ENCODE data around the gene ELP6. TPM values are rescaled to one million over a fixed set of nuclear protein-coding genes. Genes with fewer than 3 reads are reported as not detected.

Gene ELP6
- total and polyA plus RNA-seq, 9 of the 15 experiments (the other 6 are each of a cell fraction or from before 2014, with no cell fraction given): 76.9 to 198 (median 83.3) TPM

- TF ChIP-seq HNRNPLL (IDR thresholded peaks at IDR 0.05; ENCODE audit: low read depth, low read length, poor library complexity, severe bottlenecking) (peak; percentile 52), MIER1 (IDR thresholded peaks at IDR 0.05; ENCODE audit: low read depth) (0 out of 2 replicates have a peak, but pooled peaks have one; percentile 24), TSC22D4 (tag; IDR thresholded peaks at IDR 0.05) (no peak), ZNF324 (CRISPR knock-in tag; IDR thresholded peaks at IDR 0.05) (0 out of 2 replicates have a peak, but pooled peaks have one; percentile 26), SNRNP70 (optimal IDR thresholded peaks at IDR 0.05; ENCODE audit: low read depth, low read length) (no peak), NFATC3 (IDR thresholded peaks at IDR 0.05) (no peak), RBM15 (IDR thresholded peaks at IDR 0.05; ENCODE audit: insufficient read depth, low read length) (no peak), COPS2 (conservative IDR thresholded peaks at IDR 0.05) (no peak), ZBTB43 (CRISPR knock-in tag; IDR thresholded peaks at IDR 0.05) (no peak), MLX (CRISPR knock-in tag; conservative IDR thresholded peaks at IDR 0.05) (no peak), CBX5 (IDR thresholded peaks at IDR 0.05; ENCODE audit: borderline replicate concordance, low read depth) (no peak), ARHGAP35 (IDR thresholded peaks at IDR 0.05; ENCODE audit: partially characterized antibody) (no peak), MBD2 (IDR thresholded peaks at IDR 0.05; ENCODE audit: borderline replicate concordance, low read depth) (no peak), SIN3A (IDR thresholded peaks at IDR 0.05; ENCODE audit: borderline replicate concordance in 2 of 2, control insufficient read depth in 1 of 2, low read depth in 2 of 2, low read length in 2 of 2) (0 out of 4 replicates have a peak, but pooled peaks of 1 of the 2 experiments have one; percentile 54), TEAD4 (IDR thresholded peaks at IDR 0.05; ENCODE audit: low read length) (peak; percentile 34), TEAD4 (CRISPR knock-in tag; IDR thresholded peaks at IDR 0.05; ENCODE audit: borderline replicate concordance) (no peak), HDAC2 (IDR thresholded peaks at IDR 0.05) (peak; percentile 23), CSDE1 (IDR thresholded peaks at IDR 0.05) (no peak)
- TF ChIP-seq, protein P1, sequence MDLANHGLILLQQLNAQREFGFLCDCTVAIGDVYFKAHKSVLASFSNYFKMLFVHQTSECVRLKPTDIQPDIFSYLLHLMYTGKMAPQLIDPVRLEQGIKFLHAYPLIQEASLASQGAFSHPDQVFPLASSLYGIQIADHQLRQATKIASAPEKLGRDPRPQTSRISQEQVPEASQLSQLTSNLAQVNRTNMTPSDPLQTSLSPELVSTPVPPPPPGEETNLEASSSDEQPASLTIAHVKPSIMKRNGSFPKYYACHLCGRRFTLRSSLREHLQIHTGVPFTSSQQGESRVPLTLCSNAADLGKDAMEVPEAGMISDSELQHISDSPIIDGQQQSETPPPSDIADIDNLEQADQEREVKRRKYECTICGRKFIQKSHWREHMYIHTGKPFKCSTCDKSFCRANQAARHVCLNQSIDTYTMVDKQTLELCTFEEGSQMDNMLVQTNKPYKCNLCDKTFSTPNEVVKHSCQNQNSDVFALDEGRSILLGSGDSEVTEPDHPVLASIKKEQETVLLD (IDR thresholded peaks at IDR 0.05): 0 out of 2 replicates have a peak, but pooled peaks have one; percentile 37
These were observed 38.4 kb downstream of the ELP6 start (continued) for GRCh38 chr3:47475029-47475569.
